Measurements from ENCODE around the gene EIF4H.
A peak's percentile ranks its signal among the peaks of the same experiment; 100 is the strongest.

EIF4H gene

GRCh38 chr7:74182453-74183090, 8.4 kb downstream of the EIF4H start:
- DNase-seq (ENCODE audit: low read depth) = no peak
- no peak overlapping the region for H3K4me3 ChIP-seq (ENCODE audit: low read depth, low read length)
- TF ChIP-seq CTCF (IDR thresholded peaks at IDR 0.05; ENCODE audit: low read depth, low read length, missing control alignments) = no peak

- no peak for DNase-seq (ENCODE audit: low read depth)
- H3K4me3 ChIP-seq (ENCODE audit: low read depth, low read length) = no peak overlapping the region
- TF ChIP-seq CTCF (IDR thresholded peaks at IDR 0.05; ENCODE audit: low read depth, low read length, missing control alignments) = no peak
Observed at GRCh38 chr7:74183142-74183541, 9.0 kb downstream of the EIF4H start.

- H3K4me3 ChIP-seq (ENCODE audit: low read depth, low read length) = no peak overlapping the region
- peak; percentile 40 for TF ChIP-seq CTCF (IDR thresholded peaks at IDR 0.05; ENCODE audit: low read depth, low read length, missing control alignments)
- no peak for DNase-seq (ENCODE audit: low read depth)
Observed at GRCh38 chr7:74183653-74184450, 9.7 kb downstream of the EIF4H start.

- TF ChIP-seq CTCF (IDR thresholded peaks at IDR 0.05; ENCODE audit: low read depth, low read length, missing control alignments) = no peak
- no peak for DNase-seq (ENCODE audit: low read depth)
- no peak overlapping the region for H3K4me3 ChIP-seq (ENCODE audit: low read depth, low read length)
Observed at GRCh38 chr7:74185016-74185415, 10.9 kb downstream of the EIF4H start.

- H3K4me3 ChIP-seq (ENCODE audit: low read depth, low read length) = no peak overlapping the region
- no peak for TF ChIP-seq CTCF (IDR thresholded peaks at IDR 0.05; ENCODE audit: low read depth, low read length, missing control alignments)
- DNase-seq (ENCODE audit: low read depth) = no peak
Observed at GRCh38 chr7:74185636-74186035, 11.5 kb downstream of the EIF4H start.

GRCh38 chr7:74187915-74188675, 13.9 kb downstream of the EIF4H start:
- no peak for DNase-seq (ENCODE audit: low read depth)
- H3K4me3 ChIP-seq (ENCODE audit: low read depth, low read length) = no peak overlapping the region
- TF ChIP-seq CTCF (IDR thresholded peaks at IDR 0.05; ENCODE audit: low read depth, low read length, missing control alignments) = no peak
